Stimulated activated CD4-positive, alpha-beta T cell treated with anti-CD3 and anti-CD28 coated beads, Interleukin-2, amount 100 ng/mL, for 4 hours (primary cell): ENCODE results near the gene SYNGR3.
"Not testable (repeated sequence)": the region's sequence is repeated elsewhere in the genome, so short reads cannot be mapped to it uniquely, and the experiment has no call there.

Experiments
- DNase-seq: peaks from one replicate; pipeline ENCODE4 v3.0.0-alpha.2; 2020; ENCODE audit warnings: low read depth

Gene SYNGR3

DNA sequence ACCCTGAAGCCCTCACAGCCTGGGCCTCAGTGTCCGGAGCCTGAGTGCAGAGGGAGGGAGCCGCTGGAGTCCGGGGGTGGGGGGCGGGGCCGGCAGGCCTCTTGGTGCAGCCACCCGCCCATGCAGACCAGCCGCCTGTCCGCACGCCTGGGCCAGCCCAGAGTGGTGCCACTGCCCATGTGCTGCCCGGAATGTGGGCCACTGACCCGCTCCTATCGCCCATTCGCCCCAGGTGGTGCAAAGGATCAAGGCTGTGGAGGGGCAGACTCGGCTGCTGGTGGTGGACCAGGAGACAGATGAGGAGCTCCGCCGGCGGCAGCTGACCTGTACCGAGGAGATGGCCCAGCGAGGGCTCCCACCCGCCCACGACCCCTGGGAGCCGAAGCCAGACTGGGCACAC lies 39.6 kb downstream of the SYNGR3 start:
- DNase-seq = no peak

DNA sequence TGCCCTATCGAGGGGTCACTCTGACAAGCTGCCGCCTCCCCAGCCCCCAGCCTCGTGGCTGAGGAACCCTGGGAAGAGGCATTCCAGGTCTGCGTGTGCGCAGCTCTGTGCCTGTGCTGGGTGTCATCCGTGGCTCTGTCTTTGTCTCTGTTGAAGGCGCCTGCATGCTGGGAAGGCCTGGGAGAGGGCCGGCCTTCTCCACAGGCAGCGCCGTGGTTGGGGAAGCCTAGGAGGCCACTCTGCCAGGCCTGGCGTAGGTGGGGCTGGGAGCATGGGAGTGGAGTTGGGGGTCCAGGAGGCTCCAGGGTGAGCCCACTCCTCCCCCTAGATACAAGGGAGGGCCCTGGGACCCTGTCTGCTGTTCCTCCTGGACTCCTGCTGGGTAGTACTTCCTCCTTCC lies 40.3 kb downstream of the SYNGR3 start:
- no peak for DNase-seq

DNA sequence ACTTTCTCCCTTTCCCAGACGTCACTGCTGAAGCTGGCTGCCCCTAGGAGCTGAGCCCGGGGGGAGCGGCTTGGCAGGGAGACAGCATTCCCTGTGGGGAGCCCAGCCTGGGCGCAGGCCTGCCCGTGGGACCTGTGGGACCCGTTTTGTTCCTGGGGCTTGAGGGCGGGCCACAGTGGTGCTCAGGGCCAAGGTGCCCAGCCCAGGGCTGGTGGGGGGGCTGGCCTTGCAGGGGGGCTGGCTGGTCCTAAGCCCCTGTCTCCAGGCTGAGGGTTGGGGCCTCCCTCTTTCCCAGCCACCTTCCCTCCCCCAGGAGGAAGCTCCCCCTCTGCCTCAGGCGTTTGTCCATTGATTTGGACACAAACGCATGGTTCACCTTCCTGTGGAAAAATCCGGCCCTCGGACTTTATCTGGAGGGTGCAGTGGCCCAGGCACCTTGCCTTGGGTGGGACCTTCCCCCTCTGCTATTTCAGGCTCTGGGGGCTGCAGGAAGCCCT lies 41.4 kb downstream of the SYNGR3 start:
- no peak for DNase-seq

DNA sequence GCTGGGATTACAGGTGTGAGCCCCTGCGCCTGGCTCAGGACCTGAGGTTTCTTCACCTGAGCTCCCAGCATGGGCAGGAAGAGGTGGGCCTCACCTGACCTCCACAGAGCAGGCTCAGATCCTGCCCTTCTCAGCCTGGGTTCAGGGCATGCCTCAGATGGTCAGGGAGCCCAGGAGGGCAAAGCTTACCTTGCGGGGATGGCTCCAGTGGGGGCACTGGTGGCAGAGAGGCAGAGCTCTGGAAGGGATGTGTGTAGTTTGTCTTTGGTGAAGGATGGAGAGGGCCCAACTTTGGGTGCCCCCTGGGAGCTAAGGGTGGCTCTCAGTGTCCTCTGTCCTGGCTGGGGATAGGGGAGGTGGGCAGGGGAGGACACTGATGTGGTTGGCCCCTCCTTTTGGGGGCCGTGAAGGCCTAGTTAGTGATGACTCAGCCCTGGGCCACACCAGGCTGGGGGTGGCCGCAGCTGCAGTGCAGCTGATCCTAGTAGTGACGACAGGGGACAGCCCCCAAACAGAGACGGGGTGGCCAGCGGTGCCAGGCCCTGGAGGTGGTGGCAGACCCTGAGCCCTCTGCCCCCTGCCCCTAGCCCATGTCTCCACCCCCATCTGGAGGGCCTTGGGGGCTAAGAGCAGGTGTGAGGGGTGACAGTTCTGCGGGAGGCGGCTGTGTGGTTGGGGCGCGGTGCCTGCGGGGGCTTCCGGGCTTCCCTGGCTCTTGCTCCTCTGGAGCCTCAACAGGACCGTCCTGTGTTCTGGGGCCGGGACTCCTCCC lies 42.7 kb downstream of the SYNGR3 start:
- DNase-seq = no peak

DNA sequence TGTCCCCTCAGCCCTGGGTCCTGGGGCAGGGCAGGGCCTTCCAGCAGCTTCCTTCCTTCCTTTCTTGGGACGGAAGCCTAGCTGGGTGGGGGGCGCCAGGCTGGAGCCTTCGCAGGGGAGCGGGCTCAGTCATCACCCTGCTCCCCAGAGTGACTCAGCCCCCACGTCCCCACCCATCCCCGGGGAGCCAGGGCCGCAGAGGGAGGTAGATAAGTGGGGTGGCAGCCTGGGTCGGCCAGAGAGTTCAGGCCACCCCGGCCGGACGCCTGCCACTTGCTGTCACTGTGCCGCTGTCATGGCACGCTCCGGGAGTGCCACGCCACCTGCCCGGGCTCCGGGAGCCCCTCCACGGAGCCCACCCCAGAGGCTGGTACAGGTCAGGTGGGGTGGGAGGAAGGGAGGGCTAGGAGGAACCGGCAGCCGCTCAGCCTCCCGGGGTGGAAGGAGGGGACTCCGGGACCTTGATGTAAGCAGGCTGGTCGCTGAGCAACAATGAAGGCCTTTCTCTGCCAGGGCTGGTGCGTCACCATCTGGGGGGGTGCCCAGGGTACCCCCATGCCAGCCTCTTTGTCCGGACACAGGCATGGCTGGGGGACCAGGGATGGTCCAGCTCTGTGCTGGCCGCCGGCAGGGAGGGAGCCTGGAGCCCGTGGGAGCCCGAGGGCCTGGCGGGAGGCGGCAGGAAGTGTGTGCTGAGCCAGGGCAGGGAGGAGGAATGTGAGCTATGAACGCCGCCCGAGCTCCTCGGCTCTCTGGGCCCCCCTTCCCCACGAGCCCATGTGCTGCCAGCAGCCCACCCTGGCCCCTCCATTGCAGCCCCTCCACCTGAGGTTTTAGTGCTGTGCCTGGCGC lies 43.5 kb downstream of the SYNGR3 start:
- DNase-seq = no peak

DNA sequence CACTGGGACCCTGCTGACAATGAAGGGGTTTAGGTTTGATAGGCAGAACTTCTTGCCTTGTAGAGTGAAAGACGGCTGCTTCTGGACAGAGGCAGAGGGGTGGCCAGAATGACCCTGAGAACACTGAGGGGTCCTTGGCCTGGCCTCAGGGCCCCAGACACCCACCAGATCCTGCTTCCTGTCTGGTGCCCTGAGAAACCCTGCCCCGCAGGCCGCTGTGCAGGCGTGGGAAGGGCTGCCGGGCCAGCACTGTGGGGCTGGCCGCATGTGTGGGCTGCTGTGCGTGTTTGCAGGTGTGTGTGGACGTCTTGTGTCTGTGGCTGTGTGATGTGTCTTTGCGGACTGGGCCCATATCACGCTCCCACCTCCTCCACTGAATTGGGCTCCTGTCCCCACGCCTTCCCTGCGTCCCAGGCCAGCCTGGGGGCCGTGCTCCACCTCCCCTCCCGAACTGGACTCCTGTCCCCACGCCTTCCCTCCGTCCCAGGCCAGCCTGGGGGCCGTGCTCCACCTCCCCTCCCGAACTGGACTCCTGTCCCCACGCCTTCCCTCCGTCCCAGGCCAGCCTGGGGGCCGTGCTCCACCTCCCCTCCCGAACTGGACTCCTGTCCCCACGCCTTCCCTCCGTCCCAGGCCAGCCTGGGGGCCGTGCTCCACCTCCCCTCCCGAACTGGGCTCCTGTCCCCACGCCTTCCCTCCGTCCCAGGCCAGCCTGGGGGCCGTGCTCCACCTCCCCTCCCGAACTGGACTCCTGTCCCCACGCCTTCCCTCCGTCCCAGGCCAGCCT lies 44.3 kb downstream of the SYNGR3 start:
- DNase-seq = not testable (repeated sequence)

DNA sequence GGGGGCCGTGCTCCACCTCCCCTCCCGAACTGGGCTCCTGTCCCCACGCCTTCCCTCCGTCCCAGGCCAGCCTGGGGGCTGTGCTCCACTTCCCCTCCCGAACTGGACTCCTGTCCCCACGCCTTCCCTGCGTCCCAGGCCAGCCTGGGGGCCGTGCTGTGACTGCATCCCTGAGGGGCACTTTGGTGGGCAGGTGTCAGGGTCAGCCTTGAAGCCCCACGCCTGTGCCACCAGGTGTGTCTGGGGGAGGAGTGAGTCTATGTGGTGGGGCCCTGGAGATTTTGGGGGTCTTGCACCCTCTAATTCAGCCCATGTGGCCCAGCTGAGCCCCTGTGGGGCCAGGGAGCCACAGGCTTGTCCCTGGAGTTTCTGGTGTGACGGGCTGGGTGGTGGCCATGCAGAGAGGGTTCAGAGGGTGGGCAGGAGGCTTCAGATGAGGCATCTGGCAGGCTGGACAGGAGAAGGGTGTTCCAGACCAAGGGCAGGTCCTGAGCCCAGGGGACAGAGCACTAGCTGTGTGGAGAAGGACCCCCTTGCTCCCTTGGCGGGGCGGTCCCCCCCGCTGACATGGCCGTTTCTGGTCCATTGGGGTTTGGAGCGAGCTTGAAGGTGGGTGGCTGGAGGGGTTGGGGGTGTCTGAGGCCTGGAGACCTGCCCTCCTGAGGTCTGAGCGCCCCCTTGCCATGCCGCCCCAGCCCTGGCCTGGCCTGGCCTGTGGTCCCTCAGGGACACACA lies 45.1 kb downstream of the SYNGR3 start:
- DNase-seq = no peak

DNA sequence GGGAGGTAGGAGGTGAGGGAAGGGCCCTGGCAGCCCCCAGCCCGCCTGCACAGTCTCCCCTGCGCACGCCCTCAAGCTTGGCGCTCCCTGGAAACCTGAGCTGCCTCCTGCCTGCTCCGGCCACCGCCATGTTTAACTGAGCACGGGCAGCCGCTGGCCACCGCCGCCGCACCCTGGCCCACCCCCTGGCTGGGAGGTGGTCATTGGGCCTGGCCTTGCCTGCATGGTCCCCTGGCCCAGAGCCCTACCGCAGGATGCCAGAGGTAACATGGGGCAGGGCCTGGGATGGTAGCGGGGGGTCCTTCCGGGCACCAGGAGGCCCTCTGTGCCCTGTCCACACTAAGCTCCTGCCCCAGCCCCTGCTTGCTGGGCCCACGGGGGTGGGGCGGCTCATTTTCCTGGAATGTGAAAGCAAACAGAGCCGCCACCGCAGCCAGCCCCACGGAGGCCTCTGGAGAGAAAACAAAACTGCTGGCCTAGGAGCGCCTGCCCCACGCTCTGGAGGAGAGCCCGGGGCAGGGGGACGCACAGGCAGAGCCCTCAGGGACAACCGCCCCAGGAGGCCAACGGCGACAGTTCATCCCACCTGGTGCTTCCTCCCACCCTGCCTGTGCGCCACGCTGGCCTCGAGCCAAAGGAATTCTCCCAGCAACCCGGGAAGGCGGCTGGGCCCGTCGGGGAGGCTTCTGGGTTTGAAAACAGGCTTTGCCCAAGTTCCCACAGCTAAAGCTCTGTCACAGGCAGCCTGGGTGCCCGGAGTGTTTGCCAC lies 45.8 kb downstream of the SYNGR3 start:
- no peak for DNase-seq

DNA sequence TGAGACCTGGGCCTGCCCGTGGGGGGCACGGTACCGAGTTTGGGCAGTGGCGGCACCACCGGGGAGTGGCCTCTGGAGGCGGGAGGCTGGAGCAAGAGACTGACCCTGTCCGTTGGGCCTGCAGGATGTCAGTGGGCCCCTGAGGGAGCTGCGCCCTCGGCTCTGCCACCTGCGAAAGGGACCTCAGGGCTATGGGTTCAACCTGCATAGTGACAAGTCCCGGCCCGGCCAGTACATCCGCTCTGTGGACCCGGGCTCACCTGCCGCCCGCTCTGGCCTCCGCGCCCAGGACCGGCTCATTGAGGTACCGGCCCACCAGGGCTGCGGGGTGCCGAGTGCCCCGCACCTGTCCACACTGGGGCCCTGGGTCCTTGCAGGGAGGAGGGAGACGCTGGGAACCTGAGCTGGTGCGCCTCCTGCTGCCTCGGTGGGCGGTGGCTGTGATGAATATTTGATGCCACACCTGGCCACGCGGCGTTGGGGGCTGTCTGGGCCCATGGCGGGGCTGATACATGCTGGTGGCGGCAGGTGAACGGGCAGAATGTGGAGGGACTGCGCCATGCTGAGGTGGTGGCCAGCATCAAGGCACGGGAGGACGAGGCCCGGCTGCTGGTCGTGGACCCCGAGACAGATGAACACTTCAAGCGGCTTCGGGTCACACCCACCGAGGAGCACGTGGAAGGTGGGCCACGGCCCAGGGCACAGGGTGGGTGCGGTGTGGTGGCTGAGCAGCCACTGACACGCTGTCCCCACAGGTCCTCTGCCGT lies 46.6 kb downstream of the SYNGR3 start:
- DNase-seq = no peak

DNA sequence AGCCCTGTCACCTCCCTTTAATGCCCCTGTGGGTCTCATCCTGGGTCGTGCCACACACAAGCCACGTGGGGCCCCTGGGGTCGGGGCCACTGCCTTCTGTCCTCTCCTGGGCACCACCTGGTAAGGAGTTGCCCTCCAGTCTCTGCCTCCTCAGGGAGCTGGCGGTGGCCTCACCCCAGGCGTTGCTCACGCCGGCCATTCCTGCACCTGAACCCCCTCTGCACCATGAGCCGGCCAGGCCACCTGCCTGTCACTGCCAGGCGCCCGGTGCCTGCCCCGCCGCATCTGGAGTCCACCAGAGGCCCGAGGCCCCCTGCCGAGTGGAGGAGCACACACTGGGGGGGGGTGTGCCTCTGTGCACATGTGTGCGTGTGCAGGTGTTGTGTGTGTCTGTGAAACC lies 47.3 kb downstream of the SYNGR3 start:
- no peak for DNase-seq

DNA sequence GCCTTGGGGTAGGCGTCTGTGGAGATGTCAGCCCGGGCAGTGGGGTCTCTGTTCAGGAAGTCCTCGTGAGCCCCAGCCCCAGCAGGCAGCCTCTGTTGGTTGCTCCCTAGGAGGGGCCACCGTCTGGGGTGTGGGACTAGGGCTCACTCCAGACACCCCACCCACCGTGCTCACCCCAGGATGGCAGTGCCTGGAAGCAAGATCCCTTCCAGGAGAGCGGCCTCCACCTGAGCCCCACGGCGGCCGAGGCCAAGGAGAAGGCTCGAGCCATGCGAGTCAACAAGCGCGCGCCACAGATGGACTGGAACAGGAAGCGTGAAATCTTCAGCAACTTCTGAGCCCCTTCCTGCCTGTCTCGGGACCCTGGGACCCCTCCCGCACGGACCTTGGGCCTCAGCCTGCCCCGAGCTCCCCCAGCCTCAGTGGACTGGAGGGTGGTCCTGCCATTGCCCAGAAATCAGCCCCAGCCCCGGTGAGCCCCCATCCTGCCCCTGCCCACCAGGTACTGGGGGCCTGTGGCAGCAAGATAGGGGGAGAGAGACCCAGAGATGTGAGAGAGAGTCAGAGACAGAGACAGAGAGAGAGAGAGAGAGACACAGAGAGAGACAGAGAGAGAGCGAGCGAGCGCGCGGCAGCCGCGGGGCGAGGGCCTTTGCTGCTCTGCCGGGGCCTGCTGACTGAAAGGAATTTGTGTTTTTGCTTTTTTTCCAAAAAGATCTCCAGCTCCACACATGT lies 48.0 kb downstream of the SYNGR3 start:
- no peak for DNase-seq

DNA sequence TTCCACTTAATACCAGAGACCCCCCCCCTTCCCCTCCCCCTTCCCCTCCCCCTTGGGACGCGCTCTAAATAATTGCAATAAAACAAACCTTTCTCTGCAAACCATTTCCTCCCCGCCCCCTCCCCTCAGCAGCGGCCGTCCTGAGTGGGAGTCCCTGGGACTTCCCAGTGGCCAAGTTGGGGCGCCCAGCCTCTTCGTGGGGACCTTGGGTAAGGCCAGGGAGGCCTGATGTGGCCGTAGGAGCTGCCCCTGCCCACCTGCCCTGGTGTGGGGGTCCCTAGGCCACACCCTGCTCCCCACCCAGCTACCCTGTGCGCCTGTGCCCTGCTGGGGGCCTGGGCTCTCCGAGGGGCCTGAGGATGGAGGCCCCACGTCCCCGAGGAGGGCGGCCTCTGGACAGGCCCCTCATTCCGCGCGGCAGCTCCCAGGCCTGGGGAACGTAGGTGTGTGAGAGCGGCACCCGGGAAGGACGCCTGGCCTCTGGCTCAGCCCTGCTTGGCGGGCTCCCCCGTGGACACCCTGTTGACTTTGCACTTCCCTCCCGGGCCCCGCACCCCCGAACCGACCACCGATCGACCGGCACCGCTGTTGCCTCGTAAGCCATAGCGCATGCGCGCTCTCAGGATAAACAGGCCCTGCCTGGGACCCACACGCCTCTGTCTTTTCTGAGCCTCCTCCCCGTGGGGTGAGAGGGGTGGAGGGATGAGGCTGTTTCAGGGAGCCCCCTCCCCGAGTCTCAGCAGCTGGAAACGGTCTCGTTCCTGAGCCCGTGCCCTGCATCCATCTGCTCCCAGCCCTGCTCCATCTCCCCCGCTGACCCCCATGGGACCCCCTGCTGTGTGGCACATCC lies 48.8 kb downstream of the SYNGR3 start:
- no peak for DNase-seq

DNA sequence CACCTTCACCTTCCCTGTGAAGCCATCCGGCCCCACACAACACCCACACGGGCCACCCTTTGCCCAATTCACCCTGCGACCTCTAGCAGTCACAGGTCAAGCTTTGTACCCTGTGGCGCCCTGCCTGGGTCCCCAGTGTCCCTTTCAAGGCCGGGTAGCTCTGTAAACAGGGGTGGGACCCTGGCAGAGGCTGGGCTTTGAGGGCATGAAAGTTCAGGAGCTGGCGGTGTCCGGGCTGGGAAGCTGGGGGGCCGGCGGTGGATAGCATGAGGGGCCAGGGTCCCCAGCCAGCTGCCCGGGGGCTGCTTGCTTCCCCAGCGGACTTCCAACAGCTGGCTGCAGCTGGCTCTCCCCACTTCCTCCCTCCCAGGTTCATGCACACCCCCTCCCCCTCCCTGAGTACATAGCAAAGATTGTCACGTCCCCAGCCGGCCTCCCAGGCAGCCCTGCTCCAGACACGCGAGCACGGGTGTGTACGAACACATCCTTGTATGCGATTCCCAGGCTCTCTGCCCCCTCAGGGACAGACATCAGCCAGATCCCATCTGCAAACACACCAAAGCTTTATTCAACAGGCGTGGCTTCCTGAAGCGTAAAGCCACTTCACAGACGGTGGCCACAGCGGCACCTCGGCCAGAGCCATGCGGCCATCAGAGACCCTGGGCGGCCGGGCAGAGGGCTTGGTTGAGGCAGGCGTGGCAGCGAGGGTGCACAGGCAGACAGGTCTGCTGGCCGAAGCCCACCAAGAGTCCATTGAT lies 49.7 kb downstream of the SYNGR3 start:
- no peak for DNase-seq

DNA sequence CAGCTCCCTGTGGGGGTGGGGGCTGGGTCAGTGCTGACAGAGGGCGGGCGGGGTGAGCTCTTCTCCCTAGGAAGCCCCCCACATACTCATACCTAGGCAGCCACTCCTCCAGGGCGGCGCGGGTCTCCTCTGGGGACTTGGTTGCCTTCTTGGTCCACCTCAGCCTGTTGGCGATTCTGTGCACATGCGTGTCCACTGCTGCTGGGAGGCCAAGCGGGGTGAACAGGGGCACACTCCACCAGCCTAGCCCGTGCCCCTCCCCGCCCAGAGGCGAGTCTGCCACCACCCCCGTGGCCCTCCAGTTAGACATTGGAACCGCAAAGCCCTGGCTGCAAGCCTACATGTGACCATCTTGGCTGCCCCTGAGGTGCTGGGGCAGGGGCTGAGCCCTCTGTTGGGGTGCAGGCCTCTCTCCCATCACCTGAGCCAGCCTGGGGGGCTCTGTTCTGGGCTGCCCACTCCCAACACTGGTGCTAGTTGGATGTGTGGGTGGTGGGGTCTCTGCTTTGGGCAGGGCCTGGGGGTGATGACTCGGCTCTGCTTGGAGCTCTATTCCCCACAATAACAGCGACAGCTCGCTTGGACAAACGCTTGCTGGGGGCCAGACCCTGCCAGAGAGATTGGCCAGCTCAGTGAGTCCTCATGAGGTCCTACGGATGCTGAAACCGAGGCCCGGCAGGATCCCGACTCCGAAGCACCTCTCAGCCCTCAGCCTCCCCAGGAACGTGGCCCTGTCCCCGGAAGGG lies 50.4 kb downstream of the SYNGR3 start:
- DNase-seq = no peak

DNA sequence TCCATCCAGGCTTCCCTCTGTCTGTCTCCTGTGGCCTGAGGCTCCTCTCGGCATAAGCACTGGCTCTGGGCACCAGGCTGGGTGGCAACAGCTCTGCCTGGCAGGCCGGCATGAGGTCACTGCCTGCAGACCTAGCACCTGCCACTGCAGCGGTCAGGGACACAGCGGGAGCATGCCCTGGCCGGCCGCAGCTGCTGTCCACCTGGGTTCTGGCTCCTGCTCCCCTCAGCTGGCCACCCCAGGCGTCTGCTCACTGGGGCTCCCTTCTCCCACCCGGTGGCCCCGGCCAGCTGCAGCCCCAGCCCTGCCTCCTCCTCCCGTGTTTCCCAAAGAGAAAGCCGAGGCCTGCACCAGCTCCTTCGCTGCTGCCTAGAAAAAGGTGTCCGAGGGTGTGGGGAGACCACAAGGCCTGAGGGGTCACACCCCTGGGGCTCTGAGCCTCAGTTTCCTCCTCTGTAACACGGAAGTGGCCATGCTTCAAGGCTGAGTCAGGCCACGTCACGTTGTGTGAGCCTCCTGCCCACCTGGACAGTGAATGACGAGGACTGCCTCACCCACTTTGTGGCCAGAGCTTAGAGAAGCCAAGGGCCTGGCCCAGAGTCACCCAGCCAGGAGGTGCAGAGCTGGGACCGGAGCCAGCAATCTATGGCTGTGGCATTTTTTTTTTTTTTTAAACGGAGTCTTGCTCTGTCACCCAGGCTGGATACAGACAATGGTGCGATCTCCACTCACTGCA lies 51.2 kb downstream of the SYNGR3 start:
- no peak for DNase-seq
